ENCODE results near the gene MEIKIN. TPM values are rescaled to one million over a fixed set of nuclear protein-coding genes. Genes with fewer than 3 reads are reported as not detected.

MEIKIN gene
- polyA plus RNA-seq, 1 donor from 2014 or later = not detected

- H3K79me2 ChIP-seq (replicated peaks; ENCODE audit: insufficient read depth, low read length) = no peaks in the 10 kb centered on the region
- no peak overlapping the region for H3K27ac ChIP-seq (ENCODE audit: low read length)
- no peak for TF ChIP-seq REST (IDR thresholded peaks at IDR 0.05; ENCODE audit: borderline replicate concordance)
- no peak for TF ChIP-seq SMC3 (conservative IDR thresholded peaks at IDR 0.05; ENCODE audit: poor library complexity)
- no peak for TF ChIP-seq RAD21 (conservative IDR thresholded peaks at IDR 0.05)
- no peak for TF ChIP-seq EP300 (conservative IDR thresholded peaks at IDR 0.05; ENCODE audit: poor library complexity, severe bottlenecking)
- H3K4me3 ChIP-seq (ENCODE audit: low read length) = no peak overlapping the region
- H2AFZ ChIP-seq (ENCODE audit: low read depth, low read length) = no peak overlapping the region
- no peak overlapping the region for H3K9ac ChIP-seq (ENCODE audit: low read length)
- H3K9me3 ChIP-seq (ENCODE audit: low read length) = no peaks in the 10 kb centered on the region
- H3K9me2 ChIP-seq (ENCODE audit: insufficient read depth, low read length) = no peaks in the 10 kb centered on the region
- no peaks in the 10 kb centered on the region for H3K27me3 ChIP-seq (ENCODE audit: insufficient read depth, low read depth, low read length)
- no peaks in the 10 kb centered on the region for H3F3A ChIP-seq (ENCODE audit: insufficient read depth, low read length, poor library complexity, severe bottlenecking)
- H4K20me1 ChIP-seq (ENCODE audit: insufficient read depth) = no peaks in the 10 kb centered on the region
- no peak overlapping the region for H3K4me2 ChIP-seq (ENCODE audit: low read length)
- no peaks in the 10 kb centered on the region for H3K36me3 ChIP-seq (ENCODE audit: insufficient read depth, low read length)
Measured at GRCh38 chr5:131974622-131974955, 29.1 kb upstream of the MEIKIN start.

GRCh38 chr5:131974016-131974415, 28.6 kb upstream of the MEIKIN start:
- TF ChIP-seq MXI1 (conservative IDR thresholded peaks at IDR 0.05; ENCODE audit: poor library complexity, severe bottlenecking) (no peak), EP300 (conservative IDR thresholded peaks at IDR 0.05; ENCODE audit: poor library complexity, severe bottlenecking) (no peak), RAD21 (conservative IDR thresholded peaks at IDR 0.05) (no peak), REST (IDR thresholded peaks at IDR 0.05; ENCODE audit: borderline replicate concordance) (no peak), TAF1 (IDR thresholded peaks at IDR 0.05; ENCODE audit: low read depth) (no peak), EZH2 (IDR thresholded peaks at IDR 0.05; ENCODE audit: borderline replicate concordance, insufficient read depth, low read length, poor library complexity, severe bottlenecking) (no peak), SMC3 (conservative IDR thresholded peaks at IDR 0.05; ENCODE audit: poor library complexity) (no peak)
- TF ChIP-seq, protein P1, sequence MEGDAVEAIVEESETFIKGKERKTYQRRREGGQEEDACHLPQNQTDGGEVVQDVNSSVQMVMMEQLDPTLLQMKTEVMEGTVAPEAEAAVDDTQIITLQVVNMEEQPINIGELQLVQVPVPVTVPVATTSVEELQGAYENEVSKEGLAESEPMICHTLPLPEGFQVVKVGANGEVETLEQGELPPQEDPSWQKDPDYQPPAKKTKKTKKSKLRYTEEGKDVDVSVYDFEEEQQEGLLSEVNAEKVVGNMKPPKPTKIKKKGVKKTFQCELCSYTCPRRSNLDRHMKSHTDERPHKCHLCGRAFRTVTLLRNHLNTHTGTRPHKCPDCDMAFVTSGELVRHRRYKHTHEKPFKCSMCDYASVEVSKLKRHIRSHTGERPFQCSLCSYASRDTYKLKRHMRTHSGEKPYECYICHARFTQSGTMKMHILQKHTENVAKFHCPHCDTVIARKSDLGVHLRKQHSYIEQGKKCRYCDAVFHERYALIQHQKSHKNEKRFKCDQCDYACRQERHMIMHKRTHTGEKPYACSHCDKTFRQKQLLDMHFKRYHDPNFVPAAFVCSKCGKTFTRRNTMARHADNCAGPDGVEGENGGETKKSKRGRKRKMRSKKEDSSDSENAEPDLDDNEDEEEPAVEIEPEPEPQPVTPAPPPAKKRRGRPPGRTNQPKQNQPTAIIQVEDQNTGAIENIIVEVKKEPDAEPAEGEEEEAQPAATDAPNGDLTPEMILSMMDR (IDR thresholded peaks at IDR 0.05; ENCODE audit: poor library complexity, severe bottlenecking) = no peak
- H3K9me3 ChIP-seq (ENCODE audit: low read length) = no peaks in the 10 kb centered on the region
- H3K4me3 ChIP-seq (ENCODE audit: low read length) = no peak overlapping the region
- no peak overlapping the region for H3K9ac ChIP-seq (ENCODE audit: low read length)
- H3K27me3 ChIP-seq (ENCODE audit: insufficient read depth, low read depth, low read length) = no peaks in the 10 kb centered on the region
- H3F3A ChIP-seq (ENCODE audit: insufficient read depth, low read length, poor library complexity, severe bottlenecking) = no peaks in the 10 kb centered on the region
- H3K36me3 ChIP-seq (ENCODE audit: insufficient read depth, low read length) = no peaks in the 10 kb centered on the region
- no peak overlapping the region for H3K4me2 ChIP-seq (ENCODE audit: low read length)
- H3K27ac ChIP-seq (ENCODE audit: low read length) = no peak overlapping the region
- H3K9me2 ChIP-seq (ENCODE audit: insufficient read depth, low read length) = no peaks in the 10 kb centered on the region
- H4K20me1 ChIP-seq (ENCODE audit: insufficient read depth) = no peaks in the 10 kb centered on the region
- H3K79me2 ChIP-seq (replicated peaks; ENCODE audit: insufficient read depth, low read length) = no peaks in the 10 kb centered on the region
- H2AFZ ChIP-seq (ENCODE audit: low read depth, low read length) = no peak overlapping the region

Data from neural cell (in vitro differentiated cells).